SH-SY5Y (cell line): ENCODE measurements around the gene RAD51B.

Experiments used
- GATA2 ChIP-seq: IDR thresholded peaks from 2 replicates; pipeline ENCODE4 v1.6.1; 2011; ENCODE audit warnings: mild to moderate bottlenecking, low read depth, low read length
- GATA3 ChIP-seq: IDR thresholded peaks from 2 replicates; pipeline ENCODE4 v1.6.1; 2011; ENCODE audit warnings: low read depth, mild to moderate bottlenecking, low read length, moderate library complexity

DNA sequence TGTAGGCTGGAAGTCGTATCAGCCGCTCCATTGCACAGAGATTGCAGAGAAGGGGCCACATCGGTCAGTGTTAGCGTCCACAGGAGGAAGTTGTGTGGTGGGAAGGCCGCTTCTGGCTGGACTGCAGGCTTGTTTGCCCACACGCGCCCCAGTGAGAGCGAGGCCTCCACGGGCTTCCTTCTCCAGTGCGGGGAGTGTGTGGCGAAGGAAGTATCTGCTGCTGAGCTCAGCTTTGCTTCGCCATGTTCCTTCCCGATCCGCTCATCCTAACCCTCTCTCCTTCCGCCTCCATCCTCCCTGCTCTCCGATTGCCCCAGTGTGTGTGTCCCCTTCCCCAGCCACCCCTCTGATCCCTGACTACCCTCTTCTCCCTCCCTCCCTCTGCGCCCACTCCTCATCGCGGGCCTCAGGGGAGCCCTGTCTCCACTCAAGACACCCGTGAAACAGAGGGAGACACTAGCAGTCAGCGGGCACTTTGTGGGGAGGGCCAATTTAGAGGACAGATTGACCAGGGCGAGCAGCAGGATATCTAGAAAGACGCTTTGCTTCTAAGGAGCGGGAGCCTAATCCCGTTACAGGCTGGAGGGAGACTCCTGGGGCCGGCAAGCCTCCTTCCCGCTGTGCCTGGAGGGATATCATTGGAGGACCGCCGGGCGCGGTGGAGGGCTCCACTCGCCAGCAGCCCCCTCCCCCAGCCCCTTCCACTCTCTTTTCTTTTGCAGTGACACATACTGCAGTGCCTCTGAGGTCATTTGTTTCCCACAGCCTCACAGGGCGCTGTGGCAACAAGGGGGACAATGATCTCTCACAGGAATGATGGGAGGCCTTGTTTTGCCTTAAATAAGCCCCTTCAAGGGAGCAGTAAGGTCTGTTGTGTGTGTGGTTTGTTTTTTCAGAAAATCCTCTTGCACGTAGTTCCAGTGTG is 544.5 kb downstream of the RAD51B start:
- no peak for TF ChIP-seq GATA2
- TF ChIP-seq GATA3, result no peak
